Astrocyte (in vitro differentiated cells and primary cell): ENCODE data around the gene SPRY1. TPM values are rescaled to one million over a fixed set of nuclear protein-coding genes. Genes with fewer than 3 reads are reported as not detected.

Experiments used
- DNase-seq: peaks from one replicate; pipeline ENCODE4 v3.0.0-alpha.2; 2010; ENCODE audit warnings: low read depth
- FAIRE-seq: peaks from 2 replicates; lab custom pipeline; 2011; peaks lifted over from hg19 to GRCh38; lab: Jason Lieb, UNC
- H2AFZ ChIP-seq: 2 replicates; pipeline ENCODE4 v1.6.0; 2012; ENCODE audit warnings: low read depth, low read length, inconsistent platforms
- H3K27ac ChIP-seq: 2 replicates; pipeline ENCODE4 v1.5.1; 2011; ENCODE audit warnings: low read depth, low read length, inconsistent platforms
- H3K27me3 ChIP-seq: 2 replicates; pipeline ENCODE4 v1.6.0; 2011; ENCODE audit warnings: low read length, inconsistent platforms; ENCODE audit not compliant: insufficient read depth
- H3K36me3 ChIP-seq: 2 replicates; pipeline ENCODE4 v1.5.1; 2011; ENCODE audit warnings: low read length, inconsistent platforms; ENCODE audit not compliant: insufficient read depth
- H3K4me1 ChIP-seq: 2 replicates; pipeline ENCODE4 v1.5.1; 2011; ENCODE audit warnings: low read length, inconsistent platforms; ENCODE audit not compliant: insufficient read depth
- H3K4me2 ChIP-seq: 2 replicates; pipeline ENCODE4 v1.6.0; 2012; ENCODE audit warnings: low read length, inconsistent platforms
- H3K4me3 ChIP-seq: 2 replicates; pipeline ENCODE4 v1.5.1; 2011; ENCODE audit warnings: low read depth, mild to moderate bottlenecking, low read length, inconsistent platforms; ENCODE audit not compliant: insufficient read depth
- H3K79me2 ChIP-seq: 2 replicates; pipeline ENCODE4 v1.6.0; 2012; ENCODE audit warnings: mild to moderate bottlenecking, low read length, inconsistent platforms; ENCODE audit not compliant: insufficient read depth
- H3K9ac ChIP-seq: 2 replicates; pipeline ENCODE4 v1.6.0; 2012; ENCODE audit warnings: mild to moderate bottlenecking, low read length, inconsistent platforms
- H3K9me3 ChIP-seq: 2 replicates; pipeline ENCODE4 v1.5.1; 2012; ENCODE audit warnings: low read depth, mild to moderate bottlenecking, low read length, inconsistent platforms; ENCODE audit not compliant: insufficient read depth
- H4K20me1 ChIP-seq: 2 replicates; pipeline ENCODE4 v1.6.0; 2012; ENCODE audit warnings: low read length, inconsistent platforms; ENCODE audit not compliant: insufficient read depth
- H3K27ac Mint-ChIP-seq: one replicate; pipeline ENCODE4 v1.8.0; 2021; ENCODE audit warnings: mild to moderate bottlenecking, mixed read lengths; ENCODE audit not compliant: unreplicated experiment
- H3K27me3 Mint-ChIP-seq: one replicate; pipeline ENCODE4 v1.8.0; 2021; ENCODE audit warnings: low read depth, mixed read lengths; ENCODE audit not compliant: unreplicated experiment
- H3K36me3 Mint-ChIP-seq: one replicate; pipeline ENCODE4 v1.8.0; 2021; ENCODE audit warnings: low read depth, mixed read lengths; ENCODE audit not compliant: unreplicated experiment
- H3K4me1 Mint-ChIP-seq: one replicate; pipeline ENCODE4 v1.8.0; 2021; ENCODE audit warnings: low read depth, mixed read lengths; ENCODE audit not compliant: unreplicated experiment
- H3K4me3 Mint-ChIP-seq: one replicate; pipeline ENCODE4 v1.8.0; 2021; ENCODE audit warnings: mild to moderate bottlenecking, moderate library complexity, mixed read lengths; ENCODE audit not compliant: unreplicated experiment
- H3K9me3 Mint-ChIP-seq: one replicate; pipeline ENCODE4 v1.8.0; 2021; ENCODE audit warnings: mild to moderate bottlenecking, mixed read lengths; ENCODE audit not compliant: unreplicated experiment
- CTCF ChIP-seq: IDR thresholded peaks from 2 replicates; pipeline ENCODE4 v1.5.1; 2011; ENCODE audit warnings: low read depth, mild to moderate bottlenecking, inconsistent platforms, low read length, moderate library complexity; ENCODE audit not compliant: insufficient read depth
- EZH2 ChIP-seq: IDR thresholded peaks from 2 replicates; pipeline ENCODE4 v1.6.1; 2012; ENCODE audit warnings: mild to moderate bottlenecking, low read length, inconsistent platforms; ENCODE audit not compliant: insufficient read depth
- total RNA-seq: library from RNA; stranded (reverse); gene quantifications from 2 replicates; pipeline ENCODE4 v1.2.1, GENCODE V29; 2021

The SPRY1 gene
- total RNA-seq, 1 donor from 2014 or later = 51.6 TPM

DNA sequence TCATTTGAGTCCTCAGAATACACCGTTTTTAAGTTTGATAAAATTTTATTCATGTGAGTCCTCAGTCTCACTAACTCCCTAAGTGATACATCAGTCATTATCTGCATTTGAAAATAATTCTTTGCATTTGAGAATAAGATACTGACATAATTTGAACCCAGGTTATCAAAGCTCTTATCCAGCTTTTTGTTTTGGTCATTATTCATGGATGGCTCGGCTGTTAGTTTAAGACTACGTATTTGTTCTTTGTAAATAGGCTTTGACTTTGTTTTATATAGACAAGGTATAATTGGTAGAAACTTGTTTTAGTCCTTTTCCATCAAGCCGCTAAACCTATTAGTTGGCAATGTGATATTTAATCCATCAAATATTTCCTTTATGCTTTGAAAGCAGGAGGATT is 7.9 kb downstream of the SPRY1 start:
- H3K4me3 Mint-ChIP-seq = no peak overlapping the region

GRCh38 chr4:123405267-123405865 is 8.8 kb downstream of the SPRY1 start:
- H3K4me1 ChIP-seq = no peaks in the 10 kb centered on the region
- H4K20me1 ChIP-seq = no peaks in the 10 kb centered on the region
- H3K4me2 ChIP-seq = no peak overlapping the region
- H2AFZ ChIP-seq = no peak overlapping the region
- H3K36me3 ChIP-seq = no peaks in the 10 kb centered on the region
- no peak overlapping the region for H3K27ac Mint-ChIP-seq
- H3K9ac ChIP-seq = no peak overlapping the region
- H3K4me3 Mint-ChIP-seq = no peak overlapping the region
- H3K36me3 Mint-ChIP-seq = peaks cover 27% of the 10 kb centered on the region
- H3K27me3 ChIP-seq = no peaks in the 10 kb centered on the region
- H3K27ac ChIP-seq = no peak overlapping the region
- H3K79me2 ChIP-seq = peaks cover 3% of the 10 kb centered on the region
- H3K27me3 Mint-ChIP-seq = no peaks in the 10 kb centered on the region
- TF ChIP-seq CTCF (no peak), EZH2 (no peak)
- H3K4me3 ChIP-seq = no peak overlapping the region
- no peak for FAIRE-seq
- no peaks in the 10 kb centered on the region for H3K9me3 ChIP-seq
- H3K4me1 Mint-ChIP-seq = peaks cover 9% of the 10 kb centered on the region
- H3K9me3 Mint-ChIP-seq = peaks cover 2% of the 10 kb centered on the region
- no peak for DNase-seq

More for the DNA sequence above, 7.9 kb downstream of the SPRY1 start:
- Mint-ChIP-seq H3K36me3 (peaks cover 27% of the 10 kb centered on the region), H3K27ac (no peak overlapping the region), H3K9me3 (peaks cover 2% of the 10 kb centered on the region), H3K27me3 (no peaks in the 10 kb centered on the region), H3K4me1 (peaks cover 9% of the 10 kb centered on the region)
- FAIRE-seq (no peak), DNase-seq (no peak)
- no peak overlapping the region for H2AFZ ChIP-seq
- H3K9me3 ChIP-seq = no peaks in the 10 kb centered on the region
- no peak overlapping the region for H3K4me3 ChIP-seq
- no peak overlapping the region for H3K27ac ChIP-seq
- no peaks in the 10 kb centered on the region for H4K20me1 ChIP-seq
- no peak overlapping the region for H3K4me2 ChIP-seq
- no peak overlapping the region for H3K9ac ChIP-seq
- no peak for TF ChIP-seq CTCF
- TF ChIP-seq EZH2 = no peak
- H3K4me1 ChIP-seq = peaks cover 3% of the 10 kb centered on the region
- no peaks in the 10 kb centered on the region for H3K36me3 ChIP-seq
- H3K27me3 ChIP-seq = no peaks in the 10 kb centered on the region
- peaks cover 3% of the 10 kb centered on the region for H3K79me2 ChIP-seq

- H3K4me1 Mint-ChIP-seq = peaks cover 5% of the 10 kb centered on the region
- H3K27me3 ChIP-seq = no peaks in the 10 kb centered on the region
- no peak overlapping the region for H2AFZ ChIP-seq
- no peaks in the 10 kb centered on the region for H3K36me3 ChIP-seq
- peaks cover 2% of the 10 kb centered on the region for H3K9me3 Mint-ChIP-seq
- no peak overlapping the region for H3K4me3 ChIP-seq
- no peak overlapping the region for H3K27ac Mint-ChIP-seq
- H4K20me1 ChIP-seq = no peaks in the 10 kb centered on the region
- FAIRE-seq (no peak), DNase-seq (no peak)
- H3K4me3 Mint-ChIP-seq = no peak overlapping the region
- H3K36me3 Mint-ChIP-seq = peaks cover 23% of the 10 kb centered on the region
- peaks cover 2% of the 10 kb centered on the region for H3K79me2 ChIP-seq
- H3K27ac ChIP-seq = no peak overlapping the region
- H3K27me3 Mint-ChIP-seq = no peaks in the 10 kb centered on the region
- H3K4me1 ChIP-seq = no peaks in the 10 kb centered on the region
- TF ChIP-seq CTCF (no peak), EZH2 (no peak)
- no peaks in the 10 kb centered on the region for H3K9me3 ChIP-seq
- H3K4me2 ChIP-seq = no peak overlapping the region
- H3K9ac ChIP-seq = no peak overlapping the region
Measured at GRCh38 chr4:123406872-123407271, 10.3 kb downstream of the SPRY1 start.
